AG04450 (cell line): ENCODE results near the gene FABP6. TPM values are rescaled to one million over a fixed set of nuclear protein-coding genes. Genes with fewer than 3 reads are reported as not detected.

Experiments
- CTCF ChIA-PET: fragments of 300-600, 350-600 bp; formaldehyde crosslinking; extraction: SDS; loops from one replicate; lab custom pipeline; 2022; ENCODE audit warnings: antibody characterized with exemption, inconsistent platforms; lab: Charles Lee
- POLR2A ChIA-PET: fragments of 350-600 bp; formaldehyde crosslinking; extraction: SDS; loops from one replicate; lab custom pipeline; 2021; ENCODE audit warnings: antibody characterized with exemption, inconsistent platforms; lab: Yijun Ruan, JAX
- DNase-seq: peaks from one replicate; pipeline ENCODE4 v3.0.0-alpha.2; 2011; ENCODE audit warnings: low read depth, low spot score
- H3K27ac ChIP-seq: one replicate; pipeline ENCODE4 v1.5.1; 2012; ENCODE audit warnings: low read depth, low read length, control low read depth
- H3K27me3 ChIP-seq: one replicate; pipeline ENCODE4 v1.6.0; 2012; ENCODE audit warnings: low read length; ENCODE audit not compliant: control insufficient read depth, insufficient read depth
- H3K4me3 ChIP-seq: 2 replicates; pipeline ENCODE4 v1.5.1; 2011; ENCODE audit warnings: mild to moderate bottlenecking, low read depth, low read length, control low read depth
- H3K9me3 ChIP-seq: 2 replicates; pipeline ENCODE4 v1.5.1; 2012; ENCODE audit warnings: low read length; ENCODE audit not compliant: control insufficient read depth, insufficient read depth
- CTCF ChIP-seq: IDR thresholded peaks from 2 replicates; pipeline ENCODE4 v1.5.1; 2011; ENCODE audit warnings: low read depth, low read length, control low read depth, inconsistent platforms
- polyA plus RNA-seq: library from polyadenylated mRNA; depleted of rRNA; stranded (reverse); fragments of >200 nt; gene quantifications from 2 replicates; pipeline ENCODE4 v1.2.3, GENCODE V29; 2011

The FABP6 gene
- polyA plus RNA-seq, 1 experiment, result not detected

DNA sequence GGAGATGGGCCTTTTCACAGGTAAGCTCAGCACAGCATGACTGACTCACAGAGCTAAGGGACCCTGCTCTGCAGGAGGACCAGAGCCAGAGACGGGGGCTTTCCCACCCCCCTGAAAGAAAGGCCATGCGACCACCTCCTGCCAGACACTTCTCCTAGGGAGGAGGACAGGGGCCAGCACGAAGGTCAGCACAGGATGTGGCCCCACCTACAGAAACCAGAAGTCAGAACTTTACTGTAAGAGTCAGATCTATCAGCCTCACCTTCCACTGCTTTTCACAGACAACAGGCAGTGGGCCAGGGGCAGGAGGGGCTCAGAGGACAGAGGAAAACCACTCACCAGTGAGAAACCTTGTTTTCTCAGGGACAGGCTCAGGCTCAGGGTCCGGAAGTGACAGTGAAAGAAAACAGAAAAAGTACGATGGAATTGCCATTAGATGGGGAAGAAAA is 45.2 kb downstream of the FABP6 start:
- ChIA-PET POLR2A (no interaction called here), CTCF (no interaction called here)
- no peaks in the 10 kb centered on the region for H3K27me3 ChIP-seq
- DNase-seq, result no peak
- H3K27ac ChIP-seq, result no peak overlapping the region
- no peak for TF ChIP-seq CTCF
- no peaks in the 10 kb centered on the region for H3K9me3 ChIP-seq
- no peak overlapping the region for H3K4me3 ChIP-seq

DNA sequence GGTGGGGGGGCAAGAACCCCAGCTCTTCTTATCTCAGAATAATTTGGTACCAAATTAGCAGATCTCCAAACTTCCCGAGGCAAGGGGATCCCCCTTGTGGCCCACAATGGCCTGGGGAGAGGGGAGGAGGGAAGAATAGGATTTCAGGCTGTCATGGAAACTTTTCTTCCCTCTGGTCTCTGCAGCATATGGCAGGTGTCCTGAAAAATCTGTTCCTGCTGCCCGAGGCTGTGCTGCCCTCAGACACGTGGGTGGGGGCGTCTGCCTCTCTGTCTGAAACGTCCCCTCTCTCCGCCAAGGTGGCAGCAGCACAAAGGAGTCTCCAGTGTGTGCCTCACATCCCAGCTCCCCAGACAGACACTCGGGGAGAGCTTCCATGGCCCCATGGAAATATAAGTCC is 49.0 kb downstream of the FABP6 start:
- Histone ChIP-seq H3K4me3 (no peak overlapping the region), H3K9me3 (no peaks in the 10 kb centered on the region), H3K27ac (no peak overlapping the region), H3K27me3 (no peaks in the 10 kb centered on the region)
- no peak for TF ChIP-seq CTCF
- ChIA-PET POLR2A (no interaction called here), CTCF (interaction anchor here (0.7 kb wide), 1 partner anchor 211 kb away, joined by 7 read pairs; no protein-coding TSS in a partner anchor)
- no peak for DNase-seq

DNA sequence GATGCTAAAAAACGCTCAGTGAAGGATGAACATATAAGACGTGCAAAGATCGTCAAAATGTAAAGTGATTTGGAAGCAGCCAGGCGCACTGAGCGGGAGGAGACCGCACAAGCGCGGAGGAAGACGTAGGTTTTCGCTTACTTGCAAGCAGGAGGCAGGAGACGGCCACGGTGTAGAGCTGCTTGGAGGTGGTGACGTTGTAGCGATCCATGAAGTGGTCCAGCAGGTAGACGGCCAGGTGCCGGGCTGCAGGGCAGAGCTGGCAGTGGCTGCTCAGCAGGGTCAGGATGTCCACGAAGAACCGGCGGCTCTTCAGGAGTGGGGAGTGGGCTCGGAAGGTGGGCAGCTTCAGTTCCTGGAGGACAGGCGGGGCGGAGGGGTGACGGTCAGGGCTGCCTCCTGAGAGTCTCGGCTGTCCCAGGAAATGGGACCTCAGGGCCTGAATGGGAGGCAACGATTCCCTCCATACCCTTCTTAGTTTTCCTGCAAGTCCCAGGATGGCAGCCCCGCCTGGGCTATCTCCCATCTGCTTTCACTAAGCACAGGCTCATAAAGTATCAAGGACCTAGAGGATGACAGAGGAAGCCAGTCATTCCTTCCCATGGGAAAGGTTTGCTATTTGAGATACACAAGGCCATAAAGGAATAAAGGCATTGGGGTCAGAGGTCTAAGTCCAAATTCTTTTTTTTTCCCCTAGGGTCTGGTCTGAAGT is 51.2 kb downstream of the FABP6 start:
- CTCF ChIA-PET, result no interaction called here
- POLR2A ChIA-PET, result no interaction called here
- H3K27me3 ChIP-seq, result no peaks in the 10 kb centered on the region
- no peak for TF ChIP-seq CTCF
- no peak overlapping the region for H3K4me3 ChIP-seq
- no peak for DNase-seq
- H3K9me3 ChIP-seq, result no peaks in the 10 kb centered on the region
- H3K27ac ChIP-seq, result no peak overlapping the region

DNA sequence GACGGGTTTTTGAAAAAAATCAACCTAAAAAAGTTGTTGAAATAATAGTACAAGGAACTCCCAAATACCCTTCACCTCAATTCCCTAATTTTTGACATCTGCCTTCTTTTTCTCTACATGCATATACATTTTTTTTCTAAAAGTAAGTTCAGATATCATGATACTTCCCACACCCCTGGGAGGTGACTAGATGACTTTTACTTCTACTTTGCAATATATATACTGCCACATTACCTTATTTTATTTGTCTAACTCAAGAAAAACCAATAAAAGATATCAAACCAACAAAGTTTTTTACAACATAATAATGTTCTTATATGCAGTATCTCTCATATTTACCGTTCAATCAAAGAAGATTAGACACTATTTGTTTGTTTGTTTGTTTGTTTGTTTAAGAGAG is 52.0 kb downstream of the FABP6 start:
- ChIA-PET CTCF (no interaction called here), POLR2A (no interaction called here)
- no peak for TF ChIP-seq CTCF
- no peak for DNase-seq
- Histone ChIP-seq H3K4me3 (no peak overlapping the region), H3K27ac (no peak overlapping the region), H3K27me3 (no peaks in the 10 kb centered on the region), H3K9me3 (no peaks in the 10 kb centered on the region)

GRCh38 chr5:160284291-160284873 is 55.1 kb downstream of the FABP6 start:
- no peak for TF ChIP-seq CTCF
- Histone ChIP-seq H3K27ac (no peak overlapping the region), H3K4me3 (no peak overlapping the region), H3K9me3 (no peaks in the 10 kb centered on the region), H3K27me3 (no peaks in the 10 kb centered on the region)
- no peak for DNase-seq
- ChIA-PET CTCF (interaction anchor here (1.2 kb wide), 1 partner anchor 86 kb away, joined by 3 read pairs; no protein-coding TSS in a partner anchor), POLR2A (interaction anchor here (0.6 kb wide), 1 partner anchor 137 kb away, joined by 3 read pairs; no protein-coding TSS in a partner anchor)
